HG02678 (cell line): ENCODE results near the gene ILDR1.

Experiments used
- ATAC-seq: cut with Tn5 transposase; IDR thresholded peaks from one replicate; pipeline ENCODE4 v1.9.1; 2021; ENCODE audit warnings: mild to moderate bottlenecking, moderate library complexity; ENCODE audit not compliant: unreplicated experiment

Gene ILDR1

GRCh38 chr3:122021037-122021436 is 1.0 kb downstream of the ILDR1 start:
- ATAC-seq = no peak

- no peak for ATAC-seq
Measured at GRCh38 chr3:122019493-122019892, 2.6 kb downstream of the ILDR1 start.

GRCh38 chr3:122014741-122015140 is 7.3 kb downstream of the ILDR1 start:
- peak; percentile 79 for ATAC-seq

- no peak for ATAC-seq
Measured at GRCh38 chr3:122013448-122013925, 8.6 kb downstream of the ILDR1 start.

- ATAC-seq = no peak
Measured at GRCh38 chr3:122012821-122013220, 9.2 kb downstream of the ILDR1 start.

- no peak for ATAC-seq
Measured at GRCh38 chr3:122011396-122011795, 10.7 kb downstream of the ILDR1 start.

- ATAC-seq = no peak
Measured at GRCh38 chr3:122010506-122010905, 11.5 kb downstream of the ILDR1 start.

- no peak for ATAC-seq
Measured at GRCh38 chr3:122008166-122008565, 13.9 kb downstream of the ILDR1 start.

GRCh38 chr3:122006267-122006666 is 15.8 kb downstream of the ILDR1 start:
- ATAC-seq = no peak

GRCh38 chr3:122004991-122005565 is 17.0 kb downstream of the ILDR1 start:
- ATAC-seq = peak; percentile 42

- no peak for ATAC-seq
Measured at GRCh38 chr3:122004107-122004506, 17.9 kb downstream of the ILDR1 start.

GRCh38 chr3:122003606-122004005 is 18.4 kb downstream of the ILDR1 start:
- ATAC-seq = no peak

- peak; percentile 33 for ATAC-seq
Measured at GRCh38 chr3:122003112-122003511, 18.9 kb downstream of the ILDR1 start.

GRCh38 chr3:122002611-122003010 is 19.4 kb downstream of the ILDR1 start:
- ATAC-seq = no peak

GRCh38 chr3:122001892-122002291 is 20.2 kb downstream of the ILDR1 start:
- no peak for ATAC-seq

- no peak for ATAC-seq
Measured at GRCh38 chr3:122000936-122001605, 21.0 kb downstream of the ILDR1 start.

GRCh38 chr3:121999931-122000330 is 22.1 kb downstream of the ILDR1 start:
- ATAC-seq = no peak

- no peak for ATAC-seq
Measured at GRCh38 chr3:121998611-121999473, 23.2 kb downstream of the ILDR1 start.

GRCh38 chr3:121998030-121998580 is 23.9 kb downstream of the ILDR1 start:
- ATAC-seq = no peak

GRCh38 chr3:121997372-121997771 is 24.7 kb downstream of the ILDR1 start:
- peak; percentile 27 for ATAC-seq

- ATAC-seq = no peak
Measured at GRCh38 chr3:121996441-121996840, 25.6 kb downstream of the ILDR1 start.
